ENCODE data around the gene AASS. TPM values are rescaled to one million over a fixed set of nuclear protein-coding genes. Genes with fewer than 3 reads are reported as not detected.

Gene AASS
- total RNA-seq = 36.2 TPM

GRCh38 chr7:122143751-122144711 is at the start of gene AASS:
Gene AASS, minus strand, starts transcription at chr7:122144249. Its CDS starts 10,523 bp downstream, at chr7:122133726.

Small RNA genes lying within 50 kb of the gene (small RNA-seq; reads per million reads assigned to genes)
- gene RNU7-154P = not detected

Other genes starting within 250 kb of the AASS start
- gene FEZF1, start 160.5 kb upstream of the AASS start, total RNA-seq = 12.2 TPM

Data from diencephalon (tissue), 1 donor.